ENCODE data around the gene APOA1. TPM values are rescaled to one million over a fixed set of nuclear protein-coding genes. Genes with fewer than 3 reads are reported as not detected.

APOA1 gene
- total RNA-seq, 1 donor from 2014 or later: 2.7 TPM

DNA sequence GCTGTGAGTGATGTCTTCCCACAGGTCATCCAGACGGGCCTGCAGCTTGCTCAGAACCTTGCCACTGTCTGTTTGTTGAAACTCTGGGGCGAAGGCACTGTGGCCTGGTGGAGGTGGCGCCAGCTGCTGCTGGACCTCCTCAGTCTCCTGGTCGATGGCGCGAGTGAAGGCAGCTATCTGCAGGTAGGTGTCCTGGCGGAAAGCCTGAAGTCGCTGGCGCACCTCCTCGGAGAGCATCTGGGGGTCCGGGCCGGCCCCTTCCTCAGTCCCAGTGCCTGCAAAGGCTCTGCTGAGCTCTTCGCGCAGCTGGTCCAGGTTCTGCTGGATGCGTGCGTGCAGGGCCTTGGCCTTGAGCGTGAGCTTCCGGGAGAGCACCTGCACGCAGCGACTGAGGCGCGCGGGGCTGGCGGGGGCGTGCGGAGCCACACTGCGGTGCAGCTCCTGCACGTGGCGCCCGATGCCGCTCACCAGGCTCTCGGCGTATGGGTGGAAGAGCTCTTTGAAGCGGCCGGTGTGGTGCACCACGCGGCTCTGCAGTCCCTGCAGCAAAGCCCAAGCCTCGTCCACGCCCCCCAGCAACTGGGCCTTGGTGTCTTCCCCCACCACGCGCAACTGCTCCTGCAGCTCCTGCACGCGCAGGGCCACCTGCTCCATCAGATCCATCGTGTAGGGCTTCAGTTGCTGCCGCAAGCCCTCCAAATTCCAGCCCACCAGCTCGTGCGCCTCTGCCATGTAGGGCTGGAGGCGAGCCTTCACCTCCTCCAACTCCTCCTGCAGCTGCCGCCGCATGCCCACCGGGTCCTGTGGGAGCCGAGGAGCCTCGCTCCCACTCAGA, 47.0 kb downstream of the APOA1 start:
- peak overlapping the region; percentile 94 for H2AFZ ChIP-seq (replicated peaks)

DNA sequence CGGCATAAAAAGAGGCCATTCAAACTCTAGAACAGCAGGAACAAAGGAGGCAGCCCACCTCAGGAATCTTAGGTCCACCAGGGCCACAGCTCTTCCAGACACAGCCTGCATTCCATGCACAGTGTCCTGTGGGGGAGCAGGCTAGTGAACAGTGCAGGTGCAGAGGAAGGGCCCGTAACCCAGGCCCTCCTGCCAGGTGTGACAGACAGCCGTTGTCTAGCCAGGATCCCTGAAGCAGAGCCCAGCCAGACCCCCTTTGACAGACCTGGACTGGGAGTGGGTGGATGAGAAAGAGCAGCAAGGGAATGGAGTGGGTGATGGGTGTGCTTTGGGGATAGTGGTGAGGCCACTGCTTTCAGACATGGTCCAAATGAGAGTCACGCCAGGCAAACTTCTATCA, 48.4 kb downstream of the APOA1 start:
- H3K27me3 Mint-ChIP-seq (ENCODE audit: insufficient read depth, low read depth): peaks cover 4% of the 10 kb centered on the region
- H3F3A ChIP-seq (ENCODE audit: low read depth): no peaks in the 10 kb centered on the region
- H3K9ac ChIP-seq: no peak overlapping the region
- H3K4me1 ChIP-seq: peaks cover 5% of the 10 kb centered on the region
- H3K27ac ChIP-seq: no peak overlapping the region
- H4K20me1 ChIP-seq (ENCODE audit: low read depth): no peaks in the 10 kb centered on the region
- no peak overlapping the region for H2AFZ ChIP-seq (replicated peaks)
- peaks cover 11% of the 10 kb centered on the region for H3K27me3 ChIP-seq
- H3K4me2 ChIP-seq: peak overlapping the region; percentile 85
- peak; percentile 37 for DNase-seq (ENCODE audit: low spot score)
- no peaks in the 10 kb centered on the region for H3K36me3 ChIP-seq
- peak overlapping the region; percentile 98 for H3K4me3 Mint-ChIP-seq
- peak overlapping the region; percentile 87 for H3K4me3 ChIP-seq
- no peaks in the 10 kb centered on the region for H3K9me3 Mint-ChIP-seq
- H3K4me1 Mint-ChIP-seq: peaks cover 14% of the 10 kb centered on the region
- TF ChIP-seq EZH2phosphoT487 (IDR thresholded peaks at IDR 0.05): no peak
- TF ChIP-seq, protein P1, sequence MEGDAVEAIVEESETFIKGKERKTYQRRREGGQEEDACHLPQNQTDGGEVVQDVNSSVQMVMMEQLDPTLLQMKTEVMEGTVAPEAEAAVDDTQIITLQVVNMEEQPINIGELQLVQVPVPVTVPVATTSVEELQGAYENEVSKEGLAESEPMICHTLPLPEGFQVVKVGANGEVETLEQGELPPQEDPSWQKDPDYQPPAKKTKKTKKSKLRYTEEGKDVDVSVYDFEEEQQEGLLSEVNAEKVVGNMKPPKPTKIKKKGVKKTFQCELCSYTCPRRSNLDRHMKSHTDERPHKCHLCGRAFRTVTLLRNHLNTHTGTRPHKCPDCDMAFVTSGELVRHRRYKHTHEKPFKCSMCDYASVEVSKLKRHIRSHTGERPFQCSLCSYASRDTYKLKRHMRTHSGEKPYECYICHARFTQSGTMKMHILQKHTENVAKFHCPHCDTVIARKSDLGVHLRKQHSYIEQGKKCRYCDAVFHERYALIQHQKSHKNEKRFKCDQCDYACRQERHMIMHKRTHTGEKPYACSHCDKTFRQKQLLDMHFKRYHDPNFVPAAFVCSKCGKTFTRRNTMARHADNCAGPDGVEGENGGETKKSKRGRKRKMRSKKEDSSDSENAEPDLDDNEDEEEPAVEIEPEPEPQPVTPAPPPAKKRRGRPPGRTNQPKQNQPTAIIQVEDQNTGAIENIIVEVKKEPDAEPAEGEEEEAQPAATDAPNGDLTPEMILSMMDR (IDR thresholded peaks at IDR 0.05): no peak
- no peak for TF ChIP-seq EZH2 (IDR thresholded peaks at IDR 0.05)
- peaks cover 16% of the 10 kb centered on the region for H3K79me2 ChIP-seq (ENCODE audit: low read depth)
- no peaks in the 10 kb centered on the region for H3K9me3 ChIP-seq (ENCODE audit: low read depth)
- H3K27ac Mint-ChIP-seq: no peak overlapping the region
- peaks cover 13% of the 10 kb centered on the region for H3K36me3 Mint-ChIP-seq

More for the DNA sequence above, 47.0 kb downstream of the APOA1 start:
- Histone ChIP-seq H3K27me3 (peaks cover 11% of the 10 kb centered on the region), H3K79me2 (ENCODE audit: low read depth) (peaks cover 16% of the 10 kb centered on the region), H3K4me2 (no peak overlapping the region), H3K4me1 (peaks cover 5% of the 10 kb centered on the region), H3K4me3 (no peak overlapping the region), H3K36me3 (no peaks in the 10 kb centered on the region), H3K9me3 (ENCODE audit: low read depth) (no peaks in the 10 kb centered on the region), H4K20me1 (ENCODE audit: low read depth) (no peaks in the 10 kb centered on the region), H3F3A (ENCODE audit: low read depth) (no peaks in the 10 kb centered on the region), H3K27ac (no peak overlapping the region), H3K9ac (no peak overlapping the region)
- peaks cover 14% of the 10 kb centered on the region for H3K4me1 Mint-ChIP-seq
- TF ChIP-seq EZH2 (IDR thresholded peaks at IDR 0.05): no peak
- TF ChIP-seq, protein P1 (IDR thresholded peaks at IDR 0.05): no peak
- TF ChIP-seq EZH2phosphoT487 (IDR thresholded peaks at IDR 0.05): no peak
- H3K27ac Mint-ChIP-seq: no peak overlapping the region
- H3K27me3 Mint-ChIP-seq (ENCODE audit: insufficient read depth, low read depth): peaks cover 6% of the 10 kb centered on the region
- peaks cover 1% of the 10 kb centered on the region for H3K36me3 Mint-ChIP-seq
- H3K4me3 Mint-ChIP-seq: peak overlapping the region; percentile 68
- no peak for DNase-seq (ENCODE audit: low spot score)
- no peaks in the 10 kb centered on the region for H3K9me3 Mint-ChIP-seq

DNA sequence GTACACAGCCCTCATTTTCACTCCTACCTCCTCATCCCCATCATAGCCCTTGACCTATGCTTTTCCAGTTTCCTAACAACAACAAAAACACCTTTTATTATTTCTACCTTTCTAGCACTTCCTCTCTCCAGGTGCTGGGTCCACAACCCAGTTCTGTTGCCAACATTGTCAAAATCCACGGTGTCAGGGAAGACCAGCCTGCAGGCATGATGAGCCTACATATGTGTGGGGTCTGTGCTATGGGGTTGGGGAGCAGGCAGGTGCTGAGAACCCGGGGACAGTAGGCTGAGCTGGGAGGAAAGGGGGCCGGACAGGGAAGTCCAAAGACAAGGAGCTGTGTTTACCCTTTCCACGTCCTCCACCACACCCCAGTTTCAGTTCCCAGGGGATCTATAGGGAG, 48.9 kb downstream of the APOA1 start:
- Mint-ChIP-seq H3K27ac (peak overlapping the region; percentile 1), H3K36me3 (peaks cover 14% of the 10 kb centered on the region), H3K9me3 (no peaks in the 10 kb centered on the region), H3K4me3 (peak overlapping the region; percentile 98), H3K27me3 (ENCODE audit: insufficient read depth, low read depth) (peaks cover 4% of the 10 kb centered on the region), H3K4me1 (peaks cover 14% of the 10 kb centered on the region)
- peaks cover 11% of the 10 kb centered on the region for H3K27me3 ChIP-seq
- no peak overlapping the region for H3K27ac ChIP-seq
- H3K9me3 ChIP-seq (ENCODE audit: low read depth): no peaks in the 10 kb centered on the region
- no peaks in the 10 kb centered on the region for H3F3A ChIP-seq (ENCODE audit: low read depth)
- no peak for TF ChIP-seq EZH2 (IDR thresholded peaks at IDR 0.05)
- no peak for TF ChIP-seq EZH2phosphoT487 (IDR thresholded peaks at IDR 0.05)
- TF ChIP-seq, protein P1 (IDR thresholded peaks at IDR 0.05): no peak
- H3K36me3 ChIP-seq: no peaks in the 10 kb centered on the region
- no peaks in the 10 kb centered on the region for H4K20me1 ChIP-seq (ENCODE audit: low read depth)
- peaks cover 5% of the 10 kb centered on the region for H3K4me1 ChIP-seq
- peak overlapping the region; percentile 90 for H2AFZ ChIP-seq (replicated peaks)
- DNase-seq (ENCODE audit: low spot score): no peak
- H3K9ac ChIP-seq: peak overlapping the region; percentile 61
- peak overlapping the region; percentile 85 for H3K4me2 ChIP-seq
- H3K79me2 ChIP-seq (ENCODE audit: low read depth): peaks cover 16% of the 10 kb centered on the region
- H3K4me3 ChIP-seq: peak overlapping the region; percentile 87
